HG02981 (cell line): ENCODE results near the gene SMARCA5.
"Not testable (repeated sequence)": the region's sequence is repeated elsewhere in the genome, so short reads cannot be mapped to it uniquely, and the experiment has no call there.

Experiments used
- ATAC-seq: cut with Tn5 transposase; IDR thresholded peaks from one replicate; pipeline ENCODE4 v1.9.1; 2021; ENCODE audit warnings: mild to moderate bottlenecking, moderate library complexity; ENCODE audit not compliant: unreplicated experiment

SMARCA5 gene, protein sequence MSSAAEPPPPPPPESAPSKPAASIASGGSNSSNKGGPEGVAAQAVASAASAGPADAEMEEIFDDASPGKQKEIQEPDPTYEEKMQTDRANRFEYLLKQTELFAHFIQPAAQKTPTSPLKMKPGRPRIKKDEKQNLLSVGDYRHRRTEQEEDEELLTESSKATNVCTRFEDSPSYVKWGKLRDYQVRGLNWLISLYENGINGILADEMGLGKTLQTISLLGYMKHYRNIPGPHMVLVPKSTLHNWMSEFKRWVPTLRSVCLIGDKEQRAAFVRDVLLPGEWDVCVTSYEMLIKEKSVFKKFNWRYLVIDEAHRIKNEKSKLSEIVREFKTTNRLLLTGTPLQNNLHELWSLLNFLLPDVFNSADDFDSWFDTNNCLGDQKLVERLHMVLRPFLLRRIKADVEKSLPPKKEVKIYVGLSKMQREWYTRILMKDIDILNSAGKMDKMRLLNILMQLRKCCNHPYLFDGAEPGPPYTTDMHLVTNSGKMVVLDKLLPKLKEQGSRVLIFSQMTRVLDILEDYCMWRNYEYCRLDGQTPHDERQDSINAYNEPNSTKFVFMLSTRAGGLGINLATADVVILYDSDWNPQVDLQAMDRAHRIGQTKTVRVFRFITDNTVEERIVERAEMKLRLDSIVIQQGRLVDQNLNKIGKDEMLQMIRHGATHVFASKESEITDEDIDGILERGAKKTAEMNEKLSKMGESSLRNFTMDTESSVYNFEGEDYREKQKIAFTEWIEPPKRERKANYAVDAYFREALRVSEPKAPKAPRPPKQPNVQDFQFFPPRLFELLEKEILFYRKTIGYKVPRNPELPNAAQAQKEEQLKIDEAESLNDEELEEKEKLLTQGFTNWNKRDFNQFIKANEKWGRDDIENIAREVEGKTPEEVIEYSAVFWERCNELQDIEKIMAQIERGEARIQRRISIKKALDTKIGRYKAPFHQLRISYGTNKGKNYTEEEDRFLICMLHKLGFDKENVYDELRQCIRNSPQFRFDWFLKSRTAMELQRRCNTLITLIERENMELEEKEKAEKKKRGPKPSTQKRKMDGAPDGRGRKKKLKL

DNA sequence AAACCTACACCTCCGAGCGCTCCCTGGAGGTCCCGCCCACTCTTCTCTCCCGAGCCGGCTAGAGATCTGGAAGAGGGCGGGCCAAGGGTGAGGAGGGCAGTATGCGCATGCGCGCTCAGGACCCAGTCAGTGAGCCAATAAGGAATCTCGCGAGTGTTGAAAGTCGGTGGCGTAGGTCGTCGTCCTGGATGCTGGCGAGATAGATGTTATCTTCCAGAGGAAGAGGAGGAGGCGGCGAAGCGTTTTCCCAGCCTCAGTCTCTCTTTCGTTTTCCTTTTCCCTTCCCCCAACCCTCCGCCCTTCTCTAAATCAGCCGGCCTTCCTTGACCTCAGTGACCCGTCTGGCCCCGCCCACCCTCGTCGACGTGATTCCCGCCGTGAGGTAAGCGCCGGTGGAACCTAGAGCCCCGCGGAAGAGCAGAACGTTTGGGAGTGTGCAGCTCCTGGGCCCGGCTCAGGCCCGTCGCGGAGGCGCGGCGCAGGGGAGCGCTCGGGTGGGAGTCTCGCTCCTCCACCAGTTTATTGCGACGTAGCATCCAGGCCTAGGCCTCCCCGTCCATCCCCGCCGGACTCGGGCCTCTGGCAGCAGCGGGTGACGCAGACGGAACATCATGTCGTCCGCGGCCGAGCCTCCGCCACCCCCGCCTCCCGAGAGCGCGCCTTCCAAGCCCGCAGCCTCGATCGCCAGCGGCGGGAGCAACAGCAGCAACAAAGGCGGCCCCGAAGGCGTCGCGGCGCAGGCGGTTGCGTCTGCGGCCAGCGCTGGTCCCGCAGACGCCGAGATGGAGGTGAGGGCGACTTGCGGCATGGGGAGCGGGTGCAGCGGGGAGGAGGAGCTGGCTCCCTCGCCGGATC is at the start of gene SMARCA5:
TSS of gene SMARCA5 (plus strand) at position 389 of the 855 bp plus-strand sequence. CDS start at position 612, 223 bp downstream.
- ATAC-seq: peak; percentile 78

DNA sequence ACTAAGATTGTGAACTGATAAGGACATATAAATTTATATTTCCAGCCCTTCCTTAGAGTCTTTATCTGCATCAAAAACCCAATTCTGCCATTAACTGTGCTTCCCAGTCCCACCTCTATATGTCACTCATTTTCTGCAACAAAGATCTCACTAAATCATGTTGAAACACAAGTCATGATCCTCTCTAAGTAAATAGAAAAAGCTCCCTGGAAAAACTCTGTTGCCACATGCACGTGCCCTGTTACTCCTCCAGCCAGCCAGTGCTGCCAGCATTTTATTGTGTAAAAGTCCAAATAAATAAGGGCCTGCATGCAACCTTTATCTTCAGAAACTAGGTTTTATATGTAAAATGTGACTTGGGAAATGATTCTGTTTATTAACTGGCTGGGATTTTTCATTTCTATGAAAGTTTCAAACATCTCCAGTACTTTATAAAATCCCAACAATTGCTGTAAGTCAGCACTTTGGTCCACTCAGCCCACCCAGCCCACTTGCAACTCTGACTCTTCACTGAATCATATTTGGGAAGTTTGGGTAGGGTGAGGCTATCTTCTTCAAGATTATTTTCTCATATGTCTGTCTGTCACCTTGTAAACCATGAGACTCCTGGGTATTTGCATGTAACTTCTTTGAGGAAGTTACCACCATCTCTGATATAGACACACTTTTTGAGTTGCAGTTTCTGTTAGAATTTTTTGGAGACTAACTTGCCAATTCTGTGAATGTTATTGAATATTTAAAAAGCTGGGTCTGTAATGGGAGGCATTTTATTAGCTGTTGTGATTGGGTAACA is 40.0 kb upstream of the SMARCA5 start:
- ATAC-seq: peak; percentile 69

DNA sequence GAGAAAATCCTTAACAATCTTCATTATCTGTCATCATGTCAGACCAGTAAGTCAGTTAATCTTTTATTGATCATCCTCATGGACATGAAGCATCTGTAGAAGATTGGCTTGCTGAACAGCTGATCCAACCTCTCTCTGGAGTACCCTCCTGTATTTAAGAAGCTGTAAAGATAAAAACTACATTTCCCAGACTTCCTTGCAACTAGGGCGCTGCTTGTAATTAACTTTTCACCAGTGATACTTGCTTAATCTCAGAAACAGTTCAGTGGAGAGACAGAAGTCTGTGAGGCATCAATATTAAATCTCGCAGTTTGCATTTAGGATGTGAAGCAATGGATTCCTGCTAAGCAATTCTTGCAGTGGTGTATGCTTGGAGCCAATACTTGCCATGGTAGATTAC is 36.0 kb upstream of the SMARCA5 start:
- no peak for ATAC-seq

DNA sequence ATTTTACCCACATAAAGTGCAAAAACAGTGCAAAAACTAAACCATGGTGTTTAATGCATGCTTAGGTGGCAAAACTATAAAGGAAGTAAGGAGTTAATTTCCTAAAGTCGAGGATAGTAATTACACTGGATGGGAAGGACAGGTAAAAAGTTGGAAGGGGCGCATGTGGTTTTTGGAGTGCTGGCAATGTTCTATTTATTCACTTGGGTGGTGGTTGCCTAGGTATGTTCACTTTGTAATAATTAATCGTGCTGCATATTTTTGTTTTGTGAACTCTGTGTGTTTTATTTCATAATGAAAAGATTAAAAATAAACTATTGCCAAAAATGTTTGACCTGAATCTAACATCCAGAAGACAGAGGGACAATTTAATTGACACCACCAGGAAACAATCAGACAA is 32.1 kb upstream of the SMARCA5 start:
- ATAC-seq: no peak

DNA sequence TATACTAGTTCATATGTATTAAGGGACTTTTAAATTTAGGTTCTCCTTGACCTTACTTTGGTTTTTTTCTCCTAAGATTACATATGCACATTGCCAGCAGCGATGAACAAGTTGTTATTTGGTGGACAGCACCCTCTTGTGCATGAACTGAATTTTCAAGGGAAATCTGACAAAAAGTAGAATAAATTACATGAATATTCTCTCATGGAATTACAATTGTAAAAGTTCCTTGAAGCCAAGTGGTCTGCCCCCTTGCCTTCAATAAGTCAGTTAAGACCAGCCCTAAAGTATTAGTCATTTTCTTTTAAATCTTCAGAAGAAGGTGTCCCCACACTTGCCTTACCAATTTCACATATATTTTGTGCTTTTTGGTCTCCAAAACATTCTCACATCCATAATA is 30.7 kb upstream of the SMARCA5 start:
- ATAC-seq: peak; percentile 79

DNA sequence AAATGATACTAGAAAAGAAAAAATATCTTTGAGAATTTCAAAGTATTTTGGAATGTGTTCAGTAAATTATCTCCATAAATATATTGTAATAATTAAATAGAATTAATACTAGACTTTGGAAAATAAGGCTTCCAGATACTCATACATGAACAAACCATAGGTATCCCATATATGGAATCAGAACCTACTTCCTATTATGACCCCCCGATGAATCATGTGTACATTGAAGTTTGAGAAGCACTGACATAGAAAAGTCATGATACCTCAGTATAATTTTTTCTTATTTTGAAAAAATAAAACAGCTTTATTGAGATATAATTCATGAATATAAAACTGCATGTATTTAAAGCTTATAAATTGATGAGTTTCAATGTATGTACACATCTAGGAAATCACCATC is 27.2 kb upstream of the SMARCA5 start:
- no peak for ATAC-seq

DNA sequence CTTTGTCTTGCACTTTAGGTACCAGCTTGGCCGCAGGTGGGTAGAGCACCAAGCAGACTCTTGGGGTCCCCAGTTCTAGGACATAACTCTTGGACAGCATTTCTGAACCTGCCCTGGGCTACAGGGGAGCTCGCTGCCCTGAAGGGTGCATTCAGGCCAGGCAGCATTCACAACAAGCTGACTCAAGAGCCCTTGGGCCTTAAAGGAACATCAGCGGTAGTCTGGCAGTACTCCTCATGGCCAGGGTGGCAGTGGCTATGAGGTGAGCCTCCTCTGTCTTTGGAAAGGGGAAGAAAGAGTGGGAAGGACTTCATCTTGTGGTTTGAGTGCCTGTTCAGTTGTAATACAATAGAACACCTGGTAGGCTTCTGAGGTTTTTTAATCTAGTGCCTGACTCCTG is 24.8 kb upstream of the SMARCA5 start:
- no peak for ATAC-seq

DNA sequence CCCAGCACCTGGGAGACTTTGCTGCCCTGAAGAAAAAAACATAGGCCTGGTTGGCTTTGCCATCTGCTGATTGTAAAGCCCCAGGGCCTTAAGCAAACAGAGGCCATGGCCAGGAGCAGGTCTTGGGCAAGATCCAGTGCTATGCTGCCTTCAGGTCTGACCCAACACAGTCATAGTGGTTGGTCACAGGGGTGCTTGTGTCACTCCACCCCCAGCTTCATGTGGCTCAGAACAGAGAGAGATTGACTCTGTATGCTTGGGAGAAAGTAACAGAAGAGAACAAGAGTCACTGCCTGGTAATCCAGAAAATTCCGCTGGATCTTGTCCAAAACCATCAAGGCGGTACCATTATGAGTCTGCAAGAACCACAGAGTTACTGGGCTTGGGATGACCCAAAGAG is 24.4 kb upstream of the SMARCA5 start:
- no peak for ATAC-seq

DNA sequence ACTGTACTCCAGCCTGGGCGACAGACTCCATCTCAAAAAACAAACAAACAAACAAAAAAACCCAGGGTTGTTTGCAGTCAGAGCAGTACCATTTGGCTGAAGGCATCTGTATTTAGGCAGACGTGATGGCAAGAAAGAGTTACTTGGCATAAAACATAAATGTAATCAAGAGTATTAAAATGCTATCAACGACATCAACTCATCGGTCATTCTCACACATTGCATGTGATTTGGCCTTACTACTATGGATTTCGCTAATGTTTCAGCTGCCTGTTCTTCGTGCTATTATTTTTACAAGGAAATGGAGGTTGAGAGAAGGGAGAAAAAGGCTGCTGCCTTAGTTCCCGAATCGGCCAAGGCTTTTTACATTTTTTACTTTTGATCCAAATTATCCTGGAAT is 15.5 kb upstream of the SMARCA5 start:
- ATAC-seq: no peak

DNA sequence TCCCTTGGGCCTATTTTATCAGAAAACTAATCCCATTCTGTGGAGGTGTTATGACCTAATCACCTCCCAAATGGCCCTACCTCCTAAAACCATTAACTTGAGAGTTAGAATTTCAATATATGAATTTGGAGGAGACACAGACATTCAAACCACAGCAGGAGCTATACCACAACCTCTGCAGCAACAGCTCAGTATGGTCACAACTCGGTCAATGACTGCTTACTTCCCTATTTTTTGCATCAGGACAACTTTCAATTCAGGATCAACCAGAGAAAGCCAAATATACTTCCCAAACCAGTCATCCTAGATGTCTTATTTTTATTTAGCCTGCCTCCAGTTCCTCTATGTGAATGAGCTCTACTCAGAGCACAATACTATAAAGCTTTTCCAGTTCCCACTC is 11.3 kb upstream of the SMARCA5 start:
- no peak for ATAC-seq

DNA sequence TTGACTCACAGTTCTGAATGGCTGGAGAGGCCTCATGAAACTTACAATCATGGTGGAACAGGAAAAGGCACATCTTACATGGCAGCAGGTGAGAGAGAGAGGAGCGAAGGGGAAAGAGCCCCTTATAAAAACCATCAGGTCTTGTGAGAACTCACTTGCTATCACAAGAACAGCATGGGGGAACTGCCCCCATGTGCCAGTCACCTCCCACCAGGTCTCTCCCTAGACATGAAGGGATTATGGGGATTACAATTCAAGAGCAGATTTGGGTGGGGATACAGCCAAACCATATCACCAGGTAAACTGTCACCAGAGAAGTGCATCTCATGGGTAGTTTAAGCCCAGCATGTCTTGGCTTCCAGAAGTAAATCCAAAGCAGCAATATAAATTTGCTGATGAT is 7.5 kb upstream of the SMARCA5 start:
- ATAC-seq: no peak

DNA sequence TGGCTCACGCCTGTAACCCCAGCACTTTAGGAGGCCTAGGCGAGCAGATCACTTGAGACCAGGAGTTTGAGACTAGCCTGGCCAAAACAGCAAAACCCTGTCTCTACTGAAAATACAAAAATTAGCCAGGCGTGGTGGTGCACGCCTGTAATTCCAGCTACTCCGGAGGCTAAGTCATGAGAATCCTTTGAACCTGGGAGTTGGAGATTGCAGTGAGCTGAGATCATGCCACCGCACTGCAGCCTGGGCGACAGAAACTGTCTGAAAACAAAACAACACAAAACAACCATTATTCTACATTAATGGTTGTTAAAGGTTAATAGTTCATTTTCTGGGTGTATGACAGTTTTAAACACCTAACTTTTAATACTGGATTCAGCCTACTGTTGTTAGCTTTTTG is 1.6 kb upstream of the SMARCA5 start:
- no peak for ATAC-seq

DNA sequence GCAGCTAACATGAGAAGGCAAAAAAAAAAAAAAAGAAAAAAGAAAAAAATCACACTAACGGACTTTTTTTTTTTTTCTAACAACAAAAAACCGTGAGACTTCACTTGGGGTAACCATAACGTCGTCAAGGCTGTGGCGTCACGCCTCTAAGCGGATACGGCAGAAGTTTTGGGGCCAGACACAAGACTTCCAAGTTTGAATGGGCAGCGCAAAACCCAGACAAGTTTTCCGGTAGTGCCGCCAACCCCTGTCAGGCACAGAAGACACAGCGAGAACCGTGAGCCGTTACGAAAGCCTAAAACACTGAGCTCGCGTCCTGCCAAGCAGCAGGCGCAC is 556 bp upstream of the SMARCA5 start:
- ATAC-seq: peak; percentile 36

DNA sequence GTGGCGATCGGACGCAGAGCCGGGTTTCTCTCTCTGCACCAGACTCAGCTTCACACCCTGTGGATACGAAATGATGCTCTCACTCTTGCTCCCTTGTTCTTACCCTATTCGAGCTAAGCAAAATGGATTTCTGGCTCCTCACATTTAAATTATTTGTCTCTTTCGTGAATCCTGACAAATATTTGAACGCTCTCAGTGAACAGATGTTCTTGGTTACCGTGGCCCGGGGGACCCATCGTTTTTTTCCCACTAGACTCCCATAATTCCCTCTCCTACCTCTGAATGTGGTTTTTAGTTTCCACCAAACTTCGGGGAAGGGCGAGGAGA is 630 bp downstream of the SMARCA5 start:
- ATAC-seq: no peak

DNA sequence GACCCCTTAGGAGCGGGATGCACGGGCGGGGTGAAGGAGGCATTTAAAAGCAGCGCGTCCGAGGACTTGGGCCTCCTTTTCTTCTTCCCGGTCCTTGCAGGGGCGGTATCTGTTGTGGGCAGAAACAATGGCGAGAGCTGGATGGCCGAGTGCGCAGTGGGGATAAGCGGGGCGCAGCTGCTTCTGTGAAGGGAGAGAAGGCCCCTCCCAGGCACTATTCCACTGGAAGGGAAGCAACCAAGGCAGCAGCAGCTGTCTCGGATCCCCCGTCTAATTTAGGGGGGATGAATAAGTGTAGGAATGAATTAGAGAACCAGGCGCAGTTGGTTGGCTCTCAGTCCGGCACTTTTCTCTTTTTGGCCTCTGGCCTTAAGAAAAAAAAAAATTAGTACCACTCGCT is 995 bp downstream of the SMARCA5 start:
- ATAC-seq: no peak

DNA sequence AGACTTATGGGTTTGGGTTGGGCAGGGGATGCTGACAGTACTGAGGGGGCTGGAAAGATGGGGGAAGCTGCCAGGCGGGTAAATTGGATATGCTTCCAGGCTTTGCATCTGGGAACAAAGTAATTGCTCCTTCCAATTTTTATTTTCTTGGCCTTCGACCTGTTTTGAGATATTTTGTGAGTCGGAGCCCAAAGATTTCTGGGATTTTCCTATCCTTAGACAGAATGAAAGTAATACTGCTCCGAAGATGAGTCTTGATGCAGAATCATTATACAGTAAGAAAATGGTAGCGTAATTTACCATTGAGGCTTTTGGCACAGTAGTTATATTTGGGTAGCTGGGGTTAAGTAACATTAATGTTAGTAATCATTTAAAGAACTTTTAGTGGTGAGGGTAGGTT is 1.4 kb downstream of the SMARCA5 start:
- ATAC-seq: no peak

DNA sequence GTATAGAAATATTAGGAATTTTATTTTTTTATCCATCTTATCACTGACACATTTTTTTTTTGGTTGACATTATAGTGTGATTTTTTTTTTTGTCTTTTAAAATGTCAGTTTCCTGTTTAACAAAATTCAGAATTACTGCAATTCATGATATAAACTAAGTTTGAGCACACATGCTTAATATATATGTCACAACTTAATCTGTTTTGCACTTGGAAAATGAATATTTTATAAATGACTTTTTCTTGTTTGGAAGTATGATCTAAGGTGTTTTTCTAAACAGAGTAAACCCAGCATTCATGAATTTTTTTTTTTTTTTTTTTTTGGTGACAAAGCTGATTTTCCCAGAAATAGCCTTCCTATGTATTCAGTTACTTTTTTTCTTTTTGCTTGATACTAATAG is 2.4 kb downstream of the SMARCA5 start:
- ATAC-seq: no peak

DNA sequence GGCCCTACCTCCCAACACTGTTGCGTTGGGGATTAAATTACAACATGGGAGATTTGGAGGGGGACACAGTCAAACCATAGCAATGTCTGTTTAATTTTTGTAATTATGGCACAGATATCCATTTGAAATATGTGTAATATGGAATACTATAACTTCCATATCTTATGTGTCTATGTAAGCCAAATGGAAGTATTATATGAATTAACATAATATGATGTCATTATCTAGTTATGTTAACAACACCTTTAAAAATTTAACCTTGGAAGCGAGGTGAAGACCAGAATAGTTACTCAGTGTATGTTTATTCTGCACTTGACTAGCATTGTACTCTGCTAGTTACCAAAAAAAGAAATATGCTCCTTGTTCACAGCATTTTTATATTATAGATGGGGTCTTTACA is 4.3 kb downstream of the SMARCA5 start:
- no peak for ATAC-seq

DNA sequence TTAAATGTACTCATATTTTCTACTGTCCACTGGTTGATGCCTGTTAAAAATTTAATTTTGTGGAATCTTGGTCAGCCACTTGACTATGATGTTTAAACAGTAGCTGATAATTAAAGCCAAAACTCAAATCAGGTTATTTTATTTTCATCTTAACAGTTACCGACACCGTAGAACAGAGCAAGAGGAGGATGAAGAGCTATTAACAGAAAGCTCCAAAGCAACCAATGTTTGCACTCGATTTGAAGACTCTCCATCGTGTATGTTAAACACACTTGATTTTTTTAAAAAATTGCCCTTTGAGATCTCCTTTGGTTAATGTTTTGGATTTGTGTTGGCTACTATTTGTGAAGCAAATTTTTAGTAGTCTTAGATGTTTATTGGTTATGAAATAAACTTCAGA is 10.7 kb downstream of the SMARCA5 start:
- no peak for ATAC-seq

DNA sequence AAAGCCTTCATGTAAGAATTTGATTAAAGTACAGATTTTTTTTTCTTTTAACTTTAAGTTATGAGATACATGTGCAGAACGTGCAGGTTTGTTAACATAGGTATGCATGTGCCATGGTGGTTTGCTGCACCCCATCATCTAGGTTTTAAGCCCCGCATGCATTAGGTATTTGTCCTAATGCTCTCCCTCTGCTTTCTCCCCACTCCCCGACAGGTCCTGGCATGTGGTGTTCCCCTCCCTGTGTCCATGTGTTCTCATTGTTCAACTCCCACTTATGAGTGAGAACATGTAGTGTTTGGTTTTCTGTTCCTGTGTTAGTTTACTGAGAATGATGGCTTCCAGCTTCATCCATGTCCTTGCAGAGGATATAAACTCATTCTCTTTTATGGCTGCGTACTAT is 14.5 kb downstream of the SMARCA5 start:
- ATAC-seq: not testable (repeated sequence)
